ENCODE results near the gene ATPAF1. TPM values are rescaled to one million over a fixed set of nuclear protein-coding genes. Genes with fewer than 3 reads are reported as not detected.

Gene ATPAF1
- total and polyA plus RNA-seq, 9 of the 15 experiments (the other 6 are each of a cell fraction or from before 2014, with no cell fraction given): 6.3 to 56.2 (median 27.4) TPM

- 76% methylated on average over 2 of the region's 2 CpGs for WGBS (ENCODE audit: insufficient coverage, low coverage, missing lambda C conversion rate)
- Histone ChIP-seq H3K27ac (ENCODE audit: extremely low read depth, low read depth, low read length) (no peak overlapping the region), H3K9ac (ENCODE audit: insufficient read depth in 1 of 2, low read depth in 2 of 2, low read length in 2 of 2) (no peak overlapping the region), H3K4me1 (replicated peaks in 1 of 2; ENCODE audit: control insufficient read depth in 2 of 2, insufficient read depth in 2 of 2, low read length in 2 of 2) (no peaks in the 10 kb centered on the region), H3K4me3 (no peak overlapping the region), H3K36me3 (ENCODE audit: control insufficient read depth, insufficient read depth, low read length) (peaks cover 28% of the 10 kb centered on the region), H3K9me3 (replicated peaks; ENCODE audit: control insufficient read depth, insufficient read depth, low read depth, low read length) (no peaks in the 10 kb centered on the region), H4K20me1 (replicated peaks; ENCODE audit: control insufficient read depth, insufficient read depth, low read length) (no peaks in the 10 kb centered on the region), H3K4me2 (ENCODE audit: insufficient read depth, low read length) (no peak overlapping the region), H2AFZ (ENCODE audit: low read depth, low read length) (no peak overlapping the region), H3K27me3 (ENCODE audit: control insufficient read depth in 2 of 2, insufficient read depth in 2 of 2, low read length in 2 of 2) (no peaks in the 10 kb centered on the region), H3K9me1 (ENCODE audit: control insufficient read depth, insufficient read depth, low read length) (no peaks in the 10 kb centered on the region), H3K79me2 (ENCODE audit: control insufficient read depth, insufficient read depth, low read length) (no peaks in the 10 kb centered on the region)
- ChIA-PET CTCF (ENCODE audit: low intra/inter-chr PET ratio) (no interaction called here), POLR2A (interaction anchor here (0.8 to 1.3 kb wide), 4 partner anchors 9 to 19 kb away, joined by 3 to 4 read pairs (median 4); no protein-coding TSS in a partner anchor)
- DNase-seq (ENCODE audit: extremely low read depth in 1 of 4, low spot score in 3 of 4): no peak
- in situ Hi-C loops (cut with MboI): no loop called here
- no TSS peak for BruUV-seq (replicated peaks)
- intact Hi-C loops (cut with micrococcal nuclease): no loop called here
- FAIRE-seq: no peak
- TF ChIP-seq E2F6 (IDR thresholded peaks at IDR 0.05; ENCODE audit: borderline replicate concordance in 1 of 2, extremely low read depth in 1 of 2, insufficient read depth in 1 of 2, insufficient read length in 1 of 2, low read depth in 1 of 2, low read length in 1 of 2, poor library complexity in 1 of 2, severe bottlenecking in 1 of 2): no peak
- TF ChIP-seq GTF3C2 (IDR thresholded peaks at IDR 0.05; ENCODE audit: borderline replicate concordance, extremely low read depth, insufficient read length): no peak
- no peak for TF ChIP-seq CHD1 (IDR thresholded peaks at IDR 0.05; ENCODE audit: low read length)
- TF ChIP-seq ZNF41 (CRISPR knock-in tag; conservative IDR thresholded peaks at IDR 0.05): no peak
- TF ChIP-seq ZNF407 (IDR thresholded peaks at IDR 0.05; ENCODE audit: low read depth): no peak
- ATAC-seq: no peak
Observed at GRCh38 chr1:46656643-46657042, 11.5 kb downstream of the ATPAF1 start.

All from K562 (cell line).